Activated CD4-positive, alpha-beta T cell treated with anti-CD3 and anti-CD28 coated beads, Interleukin-2, amount 50 U/mL, for 16 hours (primary cell): Measurements from ENCODE around the gene TBPL1.
"Not testable (repeated sequence)": the region's sequence is repeated elsewhere in the genome, so short reads cannot be mapped to it uniquely, and the experiment has no call there.

Experiments used
- DNase-seq: peaks from one replicate; pipeline ENCODE4 v3.0.0-alpha.2; 2020

The TBPL1 gene

GRCh38 chr6:133952815-133953633, at the start of gene TBPL1:
Gene TBPL1 (plus strand): TSS chr6:133953224. CDS start chr6:133980126, 26,902 bp downstream.
- peak; percentile 95 for DNase-seq

GRCh38 chr6:133903855-133904254, 49.2 kb upstream of the TBPL1 start:
- DNase-seq, result no peak

- no peak for DNase-seq
Measured at GRCh38 chr6:133906050-133906449, 47.0 kb upstream of the TBPL1 start.

- DNase-seq, result peak; percentile 79
Measured at GRCh38 chr6:133916650-133917151, 36.3 kb upstream of the TBPL1 start.

GRCh38 chr6:133917781-133918180, 35.2 kb upstream of the TBPL1 start:
- no peak for DNase-seq

- DNase-seq, result no peak
Measured at GRCh38 chr6:133918208-133918930, 34.7 kb upstream of the TBPL1 start.

GRCh38 chr6:133919362-133919761, 33.7 kb upstream of the TBPL1 start:
- DNase-seq, result no peak

- peak; percentile 76 for DNase-seq
Measured at GRCh38 chr6:133921249-133921859, 31.7 kb upstream of the TBPL1 start.

- peak; percentile 65 for DNase-seq
Measured at GRCh38 chr6:133923938-133924593, 29.0 kb upstream of the TBPL1 start.

- not testable (repeated sequence) for DNase-seq
Measured at GRCh38 chr6:133931221-133931620, 21.8 kb upstream of the TBPL1 start.

- DNase-seq, result not testable (repeated sequence)
Measured at GRCh38 chr6:133936352-133936751, 16.7 kb upstream of the TBPL1 start.

- no peak for DNase-seq
Measured at GRCh38 chr6:133937909-133938308, 15.1 kb upstream of the TBPL1 start.

GRCh38 chr6:133938533-133938932, 14.5 kb upstream of the TBPL1 start:
- DNase-seq, result no peak

- DNase-seq, result no peak
Measured at GRCh38 chr6:133939778-133940667, 13.0 kb upstream of the TBPL1 start.

- DNase-seq, result no peak
Measured at GRCh38 chr6:133945158-133945557, 7.9 kb upstream of the TBPL1 start.

- no peak for DNase-seq
Measured at GRCh38 chr6:133947302-133947900, 5.6 kb upstream of the TBPL1 start.

GRCh38 chr6:133948472-133948871, 4.6 kb upstream of the TBPL1 start:
- DNase-seq, result no peak

- no peak for DNase-seq
Measured at GRCh38 chr6:133951227-133951626, 1.8 kb upstream of the TBPL1 start.

GRCh38 chr6:133951881-133952814, 876 bp upstream of the TBPL1 start:
- peak; percentile 61 for DNase-seq
